NB4 (cell line): ENCODE results near the gene TDRD6.

Experiments
- DNase-seq: peaks from one replicate; pipeline ENCODE4 v3.0.0; 2010; ENCODE audit warnings: low read depth
- H3K4me3 ChIP-seq: one replicate; pipeline ENCODE4 v1.5.1; 2011; ENCODE audit warnings: mild to moderate bottlenecking, low read depth, low read length, moderate library complexity
- MAX ChIP-seq: IDR thresholded peaks from 2 replicates; pipeline ENCODE4 v1.6.1; 2011; ENCODE audit warnings: low read depth, low read length
- MYC ChIP-seq: IDR thresholded peaks from 2 replicates; pipeline ENCODE4 v1.6.1; 2011; ENCODE audit warnings: low read depth, low read length
- POLR2A ChIP-seq: IDR thresholded peaks from 2 replicates; pipeline ENCODE4 v1.6.1; 2011; ENCODE audit warnings: mild to moderate bottlenecking; ENCODE audit not compliant: insufficient read length; ENCODE audit errors: extremely low read depth

The TDRD6 gene

GRCh38 chr6:46751658-46752057 lies 64.0 kb downstream of the TDRD6 start:
- TF ChIP-seq MAX (no peak), POLR2A (no peak), MYC (no peak)
- no peak for DNase-seq
- H3K4me3 ChIP-seq: no peak overlapping the region
